HepG2 (cell line): ENCODE measurements around the gene PGGT1B. TPM values are rescaled to one million over a fixed set of nuclear protein-coding genes. Genes with fewer than 3 reads are reported as not detected.

Source experiments
- ARNTL ChIP-seq: sonication (generic); formaldehyde crosslinking; IDR thresholded peaks from 2 replicates; pipeline ENCODE4 v1.4.0; 2020; ENCODE audit warnings: mild to moderate bottlenecking, missing genetic modification reagents
- ASH2L ChIP-seq: fragments of 300-600, 200-600 bp; sonication (generic); IDR thresholded peaks from 2 replicates; pipeline ENCODE4 v1.7.0; 2017; ENCODE audit warnings: low read depth, mild to moderate bottlenecking, moderate library complexity, mixed read lengths, low read length; ENCODE audit not compliant: insufficient read length
- ATF3 ChIP-seq: sonication (generic); formaldehyde crosslinking; IDR thresholded peaks from 2 replicates; pipeline ENCODE4 v1.4.0; 2020; ENCODE audit warnings: missing genetic modification reagents
- BRD4 ChIP-seq: sonication (generic); formaldehyde crosslinking; IDR thresholded peaks from 2 replicates; pipeline ENCODE4 v1.4.0; 2020; ENCODE audit warnings: missing genetic modification reagents
- CAMTA2 ChIP-seq: sonication (generic); formaldehyde crosslinking; IDR thresholded peaks from 2 replicates; pipeline ENCODE4 v1.4.0; 2020; ENCODE audit warnings: mild to moderate bottlenecking, missing genetic modification reagents, borderline replicate concordance
- ETV6 ChIP-seq: sonication (generic); formaldehyde crosslinking; conservative IDR thresholded peaks from 2 replicates; pipeline ENCODE4 v1.4.0; 2020; ENCODE audit warnings: missing genetic modification reagents
- IKZF1 ChIP-seq: fragments of 450-650 bp; IDR thresholded peaks from 2 replicates; pipeline ENCODE4 v1.7.1; 2016
- KDM6A ChIP-seq: IDR thresholded peaks from 2 replicates; pipeline ENCODE4 v1.6.1; 2016; ENCODE audit warnings: low read depth
- MAFF ChIP-seq: IDR thresholded peaks from 2 replicates; pipeline ENCODE4 v1.6.1; 2011; ENCODE audit warnings: low read depth, low read length, improper control_type of control experiment
- NFYB ChIP-seq: sonication (generic); formaldehyde crosslinking; IDR thresholded peaks from 2 replicates; pipeline ENCODE4 v1.4.0; 2020; ENCODE audit warnings: missing genetic modification reagents
- SIN3B ChIP-seq: fragments of 150-350 bp; IDR thresholded peaks from 2 replicates; pipeline ENCODE4 v1.6.1; 2014; ENCODE audit warnings: low read length
- SNAI1 ChIP-seq: sonication (generic); formaldehyde crosslinking; IDR thresholded peaks from 2 replicates; pipeline ENCODE4 v1.5.0; 2020; ENCODE audit warnings: mild to moderate bottlenecking, missing genetic modification reagents, borderline replicate concordance
- SP1 ChIP-seq, 2 experiments: fragments of 450-650 bp in 1 of 2; sonication (generic) in 1 of 2; formaldehyde crosslinking in 1 of 2; IDR thresholded peaks; 2 replicates each; pipeline versions ENCODE4 v1.4.0 to v1.6.1; 2016 to 2020; ENCODE audit warnings: missing genetic modification reagents in 1 of 2
- TAF15 ChIP-seq: fragments of 200-400 bp; formaldehyde crosslinking; IDR thresholded peaks from one replicate; pipeline ENCODE4 v1.6.1; 2018; ENCODE audit warnings: mild to moderate bottlenecking, low read depth, low read length; ENCODE audit not compliant: poor library complexity, severe bottlenecking
- TFDP2 ChIP-seq: sonication (generic); formaldehyde crosslinking; IDR thresholded peaks from 2 replicates; pipeline ENCODE4 v1.4.0; 2020; ENCODE audit warnings: missing genetic modification reagents
- U2AF1 ChIP-seq: fragments of 200-400 bp; formaldehyde crosslinking; optimal IDR thresholded peaks from 2 replicates; pipeline ENCODE3; 2017; ENCODE audit warnings: mild to moderate bottlenecking, low read depth, low read length
- ZBTB25 ChIP-seq: IDR thresholded peaks from 2 replicates; pipeline ENCODE4 v1.6.1; 2018; ENCODE audit warnings: missing genetic modification reagents
- ZEB1 ChIP-seq: IDR thresholded peaks from 2 replicates; pipeline ENCODE4 v1.6.1; 2012; ENCODE audit warnings: mild to moderate bottlenecking, low read depth, inconsistent platforms; ENCODE audit not compliant: insufficient replicate concordance
- ZHX1 ChIP-seq: sonication (generic); formaldehyde crosslinking; IDR thresholded peaks from 2 replicates; pipeline ENCODE4 v1.8.1; 2022; ENCODE audit warnings: low read depth, mild to moderate bottlenecking, missing genetic modification reagents
- ZNF224 ChIP-seq: sonication (generic); formaldehyde crosslinking; IDR thresholded peaks from 2 replicates; pipeline ENCODE4 v1.5.0; 2020; ENCODE audit warnings: mild to moderate bottlenecking, missing genetic modification reagents
- ZNF234 ChIP-seq: sonication (generic); formaldehyde crosslinking; conservative IDR thresholded peaks from 2 replicates; pipeline ENCODE4 v1.5.1; 2020; ENCODE audit warnings: mild to moderate bottlenecking, missing genetic modification reagents
- ZNF317 ChIP-seq: sonication (generic); formaldehyde crosslinking; IDR thresholded peaks from 2 replicates; pipeline ENCODE4 v1.5.0; 2020; ENCODE audit warnings: mild to moderate bottlenecking, missing genetic modification reagents
- ZNF431 ChIP-seq: sonication (generic); formaldehyde crosslinking; IDR thresholded peaks from 2 replicates; pipeline ENCODE4 v1.9.0; 2022; ENCODE audit warnings: missing genetic modification reagents, low read depth, mild to moderate bottlenecking, borderline replicate concordance
- ZNF784 ChIP-seq: sonication (generic); formaldehyde crosslinking; IDR thresholded peaks from 2 replicates; pipeline ENCODE4 v1.5.1; 2020; ENCODE audit warnings: missing genetic modification reagents, mild to moderate bottlenecking, borderline replicate concordance
- ZNF850 ChIP-seq: sonication (generic); formaldehyde crosslinking; conservative IDR thresholded peaks from 2 replicates; pipeline ENCODE4 v1.9.0; 2021; ENCODE audit warnings: mild to moderate bottlenecking, missing genetic modification reagents
- polyA plus RNA-seq, 8 experiments: library from polyadenylated mRNA; depleted of rRNA in 3 of 8; stranded (reverse) in 7 of 8; unstranded in 1 of 8; fragments of >200 nt; fragmentation: Illumina TruSeq in 4 of 8; extraction: Trizol in 4 of 8; gene quantifications; 2 replicates each; pipeline versions ENCODE4 v1.2.1 to v1.2.3, GENCODE V29; 2011 to 2016; ENCODE audit warnings: low read depth in 4 of 8, missing spikeins in 1 of 8, mixed read lengths in 1 of 8; ENCODE audit not compliant: insufficient read depth in 1 of 8
- total RNA-seq, 5 experiments: library from RNA; depleted of rRNA; stranded (reverse); fragments of >200 nt; fragmentation: Illumina TruSeq; extraction: Trizol; gene quantifications; 2 replicates each; pipeline ENCODE4 v1.2.3, GENCODE V29; 2016; ENCODE audit warnings: low read depth in 1 of 5

The PGGT1B gene
- total and polyA plus RNA-seq, 2 of the 13 experiments (the other 11 are each of a cell fraction or from before 2014, with no cell fraction given): 2.4 to 42.7 TPM

GRCh38 chr5:115169487-115170133, 93.1 kb downstream of the PGGT1B start, which contains the start of gene TRIM36 (continued):
- peak; percentile 72 for TF ChIP-seq TFDP2 (CRISPR knock-in tag)
- TF ChIP-seq CAMTA2: no peak
- no peak for TF ChIP-seq ETV6
- no peak for TF ChIP-seq SIN3B
- no peak for TF ChIP-seq U2AF1
- TF ChIP-seq ZNF224 (CRISPR knock-in tag): 0 out of 2 replicates have a peak, but pooled peaks have one; percentile 76
- TF ChIP-seq BRD4 (CRISPR knock-in tag): 0 out of 2 replicates have a peak, but pooled peaks have one; percentile 35
- no peak for TF ChIP-seq IKZF1
- no peak for TF ChIP-seq ZEB1
- peak; percentile 41; the same call in 1 of the 2 replicates for TF ChIP-seq ZNF317
- peak; percentile 37 for TF ChIP-seq ASH2L
- TF ChIP-seq ARNTL (CRISPR knock-in tag): 0 out of 2 replicates have a peak, but pooled peaks have one; percentile 17
- no peak for TF ChIP-seq KDM6A
- TF ChIP-seq ZHX1 (CRISPR knock-in tag): no peak
- TF ChIP-seq ZNF234 (CRISPR knock-in tag): peak; percentile 46; the same call in 1 of the 2 replicates
- TF ChIP-seq MAFF: no peak
- TF ChIP-seq ATF3 (CRISPR knock-in tag): 0 out of 2 replicates have a peak, but pooled peaks have one; percentile 50
- no peak for TF ChIP-seq NFYB (CRISPR knock-in tag)
- no peak for TF ChIP-seq SNAI1
- no peak for TF ChIP-seq ZNF850
- no peak for TF ChIP-seq TAF15
- no peak; the same call in 1 of the 2 replicates for TF ChIP-seq ZBTB25 (CRISPR knock-in tag)
- peak; percentile 94 for TF ChIP-seq SP1 (IDR thresholded peaks at IDR 0.05)
- TF ChIP-seq SP1 (CRISPR knock-in tag; IDR thresholded peaks at IDR 0.05): peak; percentile 89
- TF ChIP-seq ZNF431 (CRISPR knock-in tag): peak; percentile 44; the same call in 1 of the 2 replicates
- TF ChIP-seq ZNF784 (CRISPR knock-in tag): no peak
